SK-N-MC (cell line): Measurements from ENCODE around the gene CD93.

Experiments
- DNase-seq: peaks from one replicate; pipeline ENCODE4 v3.0.0-alpha.2; 2011; ENCODE audit warnings: low read depth, low spot score
- H3K27ac ChIP-seq: fragments of 200-600 bp; sonication (generic); 2 replicates; pipeline ENCODE4 v1.5.1; 2016; ENCODE audit warnings: mixed run types
- H3K36me3 ChIP-seq: fragments of 200-600 bp; sonication (generic); 2 replicates; pipeline ENCODE4 v1.6.1; 2017; ENCODE audit warnings: antibody characterized with exemption, low read length, mixed read lengths; ENCODE audit not compliant: insufficient read depth
- H3K4me3 ChIP-seq: fragments of 200-600 bp; sonication (generic); 2 replicates; pipeline ENCODE4 v1.5.1; 2016
- H3K9ac ChIP-seq: fragments of 200-600 bp; sonication (generic); 2 replicates; pipeline ENCODE4 v1.8.0; 2017; ENCODE audit warnings: mixed run types, mixed read lengths; ENCODE audit not compliant: insufficient read length
- H3K9me3 ChIP-seq: fragments of 200-600 bp; sonication (generic); 2 replicates; pipeline ENCODE4 v1.6.1; 2017; ENCODE audit warnings: low read depth, mild to moderate bottlenecking, antibody characterized with exemption, low read length, moderate library complexity, mixed read lengths
- EZH2 ChIP-seq: fragments of 200-600 bp; sonication (generic); IDR thresholded peaks from one replicate; pipeline ENCODE4 v1.6.1; 2017; ENCODE audit warnings: antibody characterized with exemption
- FOXP2 ChIP-seq: optimal IDR thresholded peaks from 2 replicates; pipeline ENCODE3; 2011; ENCODE audit warnings: mild to moderate bottlenecking, moderate library complexity; ENCODE audit not compliant: insufficient read depth; ENCODE audit errors: extremely low read length, control extremely low read depth
- POLR2AphosphoS5 ChIP-seq: IDR thresholded peaks from 2 replicates; pipeline ENCODE4 v1.6.1; 2012; ENCODE audit warnings: mild to moderate bottlenecking, low read depth, low read length, borderline replicate concordance

The CD93 gene

DNA sequence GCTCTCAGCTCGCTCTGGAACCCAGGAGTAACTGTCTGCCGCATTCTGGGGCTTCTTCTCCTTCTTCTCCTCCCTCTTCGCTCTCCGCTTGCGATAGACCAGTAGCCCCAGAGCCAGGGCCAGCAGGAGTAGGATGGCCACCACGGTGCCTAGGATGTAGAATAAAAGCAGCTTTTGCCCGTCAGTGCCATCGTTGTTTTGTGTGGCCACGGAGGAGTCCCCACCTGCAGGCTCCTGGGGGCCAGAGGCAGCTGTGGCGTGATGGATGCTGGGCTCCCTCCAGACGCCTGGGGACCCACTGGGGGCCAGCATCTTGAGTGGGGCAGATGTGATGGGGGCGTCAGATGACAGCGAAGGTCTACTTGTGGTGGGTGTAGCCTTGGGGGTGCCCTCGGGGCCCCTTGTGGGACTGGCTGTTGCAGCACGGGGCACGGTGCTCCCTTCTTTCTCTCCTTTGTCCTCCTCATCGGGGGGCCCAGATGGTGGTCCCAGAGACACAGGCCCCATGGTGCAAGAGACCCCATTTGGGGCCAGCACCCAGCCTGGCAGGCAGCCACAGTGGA is 1.8 kb downstream of the CD93 start:
- DNase-seq: no peak
- Histone ChIP-seq H3K9me3 (no peaks in the 10 kb centered on the region), H3K9ac (no peak overlapping the region), H3K4me3 (no peak overlapping the region), H3K36me3 (no peaks in the 10 kb centered on the region), H3K27ac (no peak overlapping the region)
- no peak for TF ChIP-seq FOXP2
- TF ChIP-seq EZH2: no peak
- no peak for TF ChIP-seq POLR2AphosphoS5

DNA sequence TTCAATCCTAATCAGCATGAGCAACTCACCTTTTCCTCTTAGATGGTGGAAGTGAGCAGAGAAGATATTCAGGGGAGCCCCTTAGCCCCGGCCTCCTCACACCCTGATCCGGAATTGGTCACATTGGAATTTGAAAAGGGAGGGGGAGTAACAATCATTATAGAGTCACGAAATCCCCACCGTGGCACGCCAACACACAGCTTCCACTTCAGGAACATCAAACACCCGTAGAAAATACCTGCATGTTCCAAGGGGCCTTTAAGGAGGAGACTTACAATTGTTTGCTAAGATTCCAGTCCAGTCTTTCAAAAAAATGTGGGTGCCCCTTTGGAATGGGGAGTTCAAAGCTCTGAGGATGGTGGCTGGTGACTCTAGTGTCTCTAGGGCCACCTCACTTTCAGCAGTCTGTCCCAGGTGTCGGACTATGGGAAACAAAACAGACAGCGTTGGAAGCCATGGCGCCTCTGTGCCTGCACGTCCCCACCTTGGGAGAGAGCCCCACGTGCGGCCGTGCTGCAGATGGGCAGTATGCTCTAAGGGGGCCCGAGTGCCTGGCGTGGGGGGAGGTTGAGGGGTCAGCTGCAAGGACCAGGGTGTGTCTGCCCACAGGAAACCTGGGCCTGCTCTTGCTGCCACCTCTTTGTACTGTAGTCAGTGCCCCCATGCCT is 2.4 kb downstream of the CD93 start:
- DNase-seq: no peak
- Histone ChIP-seq H3K9ac (no peak overlapping the region), H3K9me3 (no peaks in the 10 kb centered on the region), H3K27ac (no peak overlapping the region), H3K4me3 (no peak overlapping the region), H3K36me3 (no peaks in the 10 kb centered on the region)
- TF ChIP-seq EZH2 (no peak), FOXP2 (no peak), POLR2AphosphoS5 (no peak)

DNA sequence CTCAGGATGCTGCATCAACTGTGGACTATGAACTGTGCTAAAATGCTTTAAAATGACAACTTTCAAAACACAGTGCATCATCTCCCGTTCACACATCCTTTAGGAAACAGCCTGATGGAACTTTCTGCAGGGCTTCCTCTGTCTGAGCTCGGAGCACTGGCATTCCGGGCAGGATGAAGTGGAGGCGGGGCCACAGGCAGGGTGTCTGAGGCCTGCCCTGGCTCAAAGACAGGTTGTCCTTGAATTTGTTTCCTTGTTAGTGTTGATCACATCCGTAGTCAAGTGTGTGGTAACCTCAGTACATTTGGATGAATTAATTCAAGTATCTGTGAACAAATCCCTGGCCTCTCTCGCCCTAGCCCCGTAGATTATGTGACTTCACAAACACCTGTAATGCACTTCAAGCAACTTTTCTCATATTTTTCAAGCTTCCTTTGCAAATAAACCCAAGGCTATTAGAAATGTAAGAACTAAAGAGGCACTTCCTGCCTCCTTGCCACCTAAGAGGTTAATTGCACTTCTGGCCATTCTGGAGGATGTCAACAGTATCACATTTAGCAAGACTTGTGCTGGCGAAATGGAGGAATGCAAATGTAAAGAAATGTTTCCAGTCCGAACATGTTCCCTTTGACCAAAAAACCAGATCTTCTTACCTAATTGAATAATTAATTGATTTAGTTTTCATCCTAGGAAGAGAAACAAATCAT is 3.1 kb downstream of the CD93 start:
- H3K27ac ChIP-seq: no peak overlapping the region
- TF ChIP-seq EZH2: no peak

GRCh38 chr20:23081263-23081819 is 4.8 kb downstream of the CD93 start:
- Histone ChIP-seq H3K9me3 (no peaks in the 10 kb centered on the region), H3K4me3 (no peak overlapping the region), H3K27ac (no peak overlapping the region), H3K9ac (no peak overlapping the region), H3K36me3 (no peaks in the 10 kb centered on the region)
- TF ChIP-seq POLR2AphosphoS5 (no peak), EZH2 (no peak), FOXP2 (no peak)
- no peak for DNase-seq

More for the DNA sequence above, 3.1 kb downstream of the CD93 start:
- no peak for DNase-seq
- H3K36me3 ChIP-seq: no peaks in the 10 kb centered on the region
- H3K4me3 ChIP-seq: no peak overlapping the region
- H3K9ac ChIP-seq: no peak overlapping the region
- H3K9me3 ChIP-seq: no peaks in the 10 kb centered on the region

DNA sequence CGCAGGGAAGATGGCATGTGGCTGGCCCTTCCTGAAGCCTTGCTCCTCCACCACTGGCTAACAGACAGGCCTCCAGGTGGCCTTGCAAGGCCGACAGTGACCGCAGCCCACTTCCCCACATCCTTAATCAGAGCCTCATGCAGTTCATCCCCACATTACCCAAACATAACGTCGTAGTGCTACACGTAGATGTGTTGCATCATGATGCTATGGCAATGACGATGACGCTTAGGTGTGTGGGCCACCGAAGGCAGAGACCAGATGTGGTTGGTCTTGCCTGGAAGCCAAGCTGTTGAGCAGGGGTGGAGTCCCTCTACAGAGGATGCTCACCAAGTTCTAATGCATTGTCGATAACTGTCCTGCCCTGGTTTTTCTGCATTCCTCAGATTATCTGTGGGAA is 5.6 kb downstream of the CD93 start:
- no peak for DNase-seq
- Histone ChIP-seq H3K27ac (no peak overlapping the region), H3K36me3 (no peaks in the 10 kb centered on the region), H3K9ac (no peak overlapping the region), H3K4me3 (no peak overlapping the region), H3K9me3 (no peaks in the 10 kb centered on the region)
- no peak for TF ChIP-seq FOXP2
- no peak for TF ChIP-seq EZH2
- no peak for TF ChIP-seq POLR2AphosphoS5

DNA sequence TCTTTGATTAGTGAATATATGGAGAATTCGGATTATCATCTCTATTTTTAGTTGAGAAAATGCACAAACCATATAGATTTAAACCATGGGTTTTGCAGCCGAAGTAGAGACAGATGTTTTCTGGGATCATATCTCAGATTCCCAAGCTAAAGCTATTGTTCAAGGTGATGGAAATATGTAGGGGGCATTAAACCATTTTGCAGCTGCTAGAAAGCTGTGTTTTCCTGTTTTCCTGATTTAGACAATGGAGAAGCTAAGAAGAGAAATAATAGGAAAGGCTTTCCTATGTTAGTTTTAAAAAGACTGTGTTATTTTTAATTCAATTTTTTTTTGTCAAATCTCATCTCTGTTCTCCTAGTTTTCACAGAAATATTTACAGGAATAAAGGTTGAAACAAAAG is 6.2 kb downstream of the CD93 start:
- TF ChIP-seq POLR2AphosphoS5 (no peak), EZH2 (no peak), FOXP2 (no peak)
- H3K36me3 ChIP-seq: no peaks in the 10 kb centered on the region

GRCh38 chr20:23079016-23079351 is 7.1 kb downstream of the CD93 start:
- H3K9ac ChIP-seq: no peak overlapping the region
- no peaks in the 10 kb centered on the region for H3K9me3 ChIP-seq
- no peaks in the 10 kb centered on the region for H3K36me3 ChIP-seq
- no peak overlapping the region for H3K4me3 ChIP-seq
- TF ChIP-seq EZH2: no peak
- TF ChIP-seq POLR2AphosphoS5: no peak
- TF ChIP-seq FOXP2: no peak
- no peak overlapping the region for H3K27ac ChIP-seq
- no peak for DNase-seq

More for the DNA sequence above, 6.2 kb downstream of the CD93 start:
- Histone ChIP-seq H3K9ac (no peak overlapping the region), H3K9me3 (no peaks in the 10 kb centered on the region), H3K4me3 (no peak overlapping the region), H3K27ac (no peak overlapping the region)
- DNase-seq: no peak

DNA sequence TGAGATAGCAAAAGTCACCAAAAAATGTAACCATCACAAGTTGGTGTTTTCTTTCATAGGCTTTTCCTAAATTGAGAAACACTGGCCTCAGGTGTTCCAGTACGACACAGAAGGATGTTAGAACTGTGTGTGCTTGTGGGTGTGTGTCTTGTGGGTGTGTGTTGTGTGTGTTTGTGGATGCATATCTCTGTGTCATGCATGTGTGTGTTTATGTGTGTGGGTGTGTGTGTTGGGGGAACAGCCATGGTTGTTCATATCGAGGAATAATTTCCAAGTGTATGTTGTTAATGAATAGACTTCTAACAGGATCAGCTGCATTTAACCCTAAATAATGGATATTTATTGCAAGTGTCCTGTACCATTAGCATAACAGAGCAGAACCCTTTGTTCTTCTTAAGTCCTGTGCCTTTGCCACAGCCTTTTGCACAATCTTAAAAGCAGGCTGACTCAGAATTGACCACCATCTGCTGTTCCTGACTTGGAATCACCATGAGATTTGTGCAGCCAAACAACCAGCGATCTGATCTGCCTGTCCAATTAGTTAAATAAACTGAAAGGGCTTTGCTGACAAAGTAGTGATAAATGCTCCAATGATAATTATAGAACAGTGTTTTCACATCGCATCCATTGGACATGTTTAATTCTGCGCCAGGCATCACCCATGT is 7.6 kb downstream of the CD93 start:
- Histone ChIP-seq H3K27ac (no peak overlapping the region), H3K9ac (no peak overlapping the region), H3K36me3 (no peaks in the 10 kb centered on the region), H3K9me3 (no peaks in the 10 kb centered on the region), H3K4me3 (no peak overlapping the region)
- TF ChIP-seq EZH2 (no peak), POLR2AphosphoS5 (no peak), FOXP2 (no peak)
- DNase-seq: no peak
